Thyroid gland (tissue), 4 donors: ENCODE measurements around the gene SARDH. TPM values are rescaled to one million over a fixed set of nuclear protein-coding genes. Genes with fewer than 3 reads are reported as not detected.

ENCODE experiments used
- DNase-seq, 2 donors: peaks; one replicate each; pipeline ENCODE4 v3.0.0-alpha.2; 2019
- H3K27ac ChIP-seq, 3 donors: fragments of 200-600 bp; sonication (generic); 1 replicate in 2 of 3; 2 replicates in 1 of 3; pipeline ENCODE4 v1.5.1; 2016 to 2019; ENCODE audit warnings: mild to moderate bottlenecking in 1 of 3, moderate library complexity in 1 of 3
- H3K27me3 ChIP-seq: fragments of 200-600 bp; sonication (generic); one replicate; pipeline ENCODE4 v1.5.1; 2019
- H3K36me3 ChIP-seq, 2 donors: fragments of 200-600 bp; sonication (generic); one replicate each; pipeline ENCODE4 v1.5.1; 2016 to 2019
- H3K4me1 ChIP-seq, 2 donors: fragments of 200-600 bp; sonication (generic); one replicate each; pipeline ENCODE4 v1.5.1; 2017 to 2019
- H3K4me3 ChIP-seq, 3 donors: fragments of 200-600 bp; sonication (generic); replicated peaks in 1 of 3; 1 replicate in 2 of 3; 2 replicates in 1 of 3; pipeline ENCODE4 v1.5.1; 2016; ENCODE audit warnings: mild to moderate bottlenecking in 1 of 3
- H3K9me3 ChIP-seq: fragments of 200-600 bp; sonication (generic); one replicate; pipeline ENCODE4 v1.5.1; 2017
- POLR2A ChIP-seq, 2 donors: fragments of 450-650 bp; IDR thresholded peaks; one replicate each; pipeline ENCODE4 v1.6.1; 2017; ENCODE audit warnings: antibody characterized with exemption in 2 of 2, mild to moderate bottlenecking in 2 of 2, moderate library complexity in 1 of 2
- WGBS, 2 donors: methylation state at CpG; one replicate each; pipeline ENCODE4 v1.1.5; 2017; 5-methylcytosine and 5-hydroxymethylcytosine counted together
- intact Hi-C: fragments of 100-400 bp; cut with DNase I; formaldehyde crosslinking; loops from one replicate; pipeline ENCODE4 v1.15.1; 2023
- total RNA-seq, 4 donors: library from RNA; depleted of rRNA; stranded (reverse); fragments of >200 nt; gene quantifications; one replicate each; pipeline ENCODE4 v1.2.3, GENCODE V29; 2016
- TF ChIP-seq, protein P1 (sequence below), 6 experiments: fragments of 200-600 bp in 3 of 6; fragments of 450-650 bp in 3 of 6; sonication (generic) in 3 of 6; IDR thresholded peaks; one replicate each; pipeline ENCODE4 v1.5.1; 2016 to 2019; ENCODE audit warnings: antibody characterized with exemption in 6 of 6, mild to moderate bottlenecking in 2 of 6, inconsistent platforms in 1 of 6, moderate library complexity in 1 of 6

The SARDH gene
- total RNA-seq, 4 donors from 2014 or later, result 2.2 to 6.2 (median 3.3) TPM; not detected in 1

DNA sequence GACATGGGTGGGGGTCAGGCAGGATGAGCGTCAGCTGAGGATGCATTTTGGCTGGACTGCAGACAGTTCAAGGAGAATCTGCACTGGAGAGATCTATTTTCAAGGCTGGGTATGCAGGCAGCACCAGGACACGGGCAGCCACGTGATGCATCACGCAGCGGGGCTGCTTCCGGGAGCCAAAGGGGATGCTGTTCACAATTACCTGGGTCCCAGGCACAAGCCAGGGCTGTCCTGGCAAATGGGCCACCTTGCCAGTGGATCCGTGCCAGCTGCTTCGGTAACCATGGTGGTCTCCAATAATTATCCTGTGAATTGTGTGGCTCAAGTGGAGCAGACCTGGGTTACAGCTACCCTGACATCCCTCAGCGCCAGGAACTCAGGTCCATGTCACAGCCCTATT, 84.5 kb downstream of the SARDH start:
- Histone ChIP-seq H3K27ac (no peak overlapping the region), H3K4me1 (peaks cover 18 to 26% of the 10 kb centered on the region in 2 donors), H3K36me3 (no peaks in the 10 kb centered on the region), H3K27me3 (no peaks in the 10 kb centered on the region), H3K4me3 (no peak overlapping the region), H3K9me3 (no peaks in the 10 kb centered on the region)
- intact Hi-C loops, result no loop called here
- 76 to 91% methylated on average over 9 of the region's 9 CpGs for WGBS, 2 donors
- DNase-seq, result no peak
- no peak for TF ChIP-seq POLR2A (IDR thresholded peaks at IDR 0.05)
- TF ChIP-seq, protein P1, sequence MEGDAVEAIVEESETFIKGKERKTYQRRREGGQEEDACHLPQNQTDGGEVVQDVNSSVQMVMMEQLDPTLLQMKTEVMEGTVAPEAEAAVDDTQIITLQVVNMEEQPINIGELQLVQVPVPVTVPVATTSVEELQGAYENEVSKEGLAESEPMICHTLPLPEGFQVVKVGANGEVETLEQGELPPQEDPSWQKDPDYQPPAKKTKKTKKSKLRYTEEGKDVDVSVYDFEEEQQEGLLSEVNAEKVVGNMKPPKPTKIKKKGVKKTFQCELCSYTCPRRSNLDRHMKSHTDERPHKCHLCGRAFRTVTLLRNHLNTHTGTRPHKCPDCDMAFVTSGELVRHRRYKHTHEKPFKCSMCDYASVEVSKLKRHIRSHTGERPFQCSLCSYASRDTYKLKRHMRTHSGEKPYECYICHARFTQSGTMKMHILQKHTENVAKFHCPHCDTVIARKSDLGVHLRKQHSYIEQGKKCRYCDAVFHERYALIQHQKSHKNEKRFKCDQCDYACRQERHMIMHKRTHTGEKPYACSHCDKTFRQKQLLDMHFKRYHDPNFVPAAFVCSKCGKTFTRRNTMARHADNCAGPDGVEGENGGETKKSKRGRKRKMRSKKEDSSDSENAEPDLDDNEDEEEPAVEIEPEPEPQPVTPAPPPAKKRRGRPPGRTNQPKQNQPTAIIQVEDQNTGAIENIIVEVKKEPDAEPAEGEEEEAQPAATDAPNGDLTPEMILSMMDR (IDR thresholded peaks at IDR 0.05), result no peak

DNA sequence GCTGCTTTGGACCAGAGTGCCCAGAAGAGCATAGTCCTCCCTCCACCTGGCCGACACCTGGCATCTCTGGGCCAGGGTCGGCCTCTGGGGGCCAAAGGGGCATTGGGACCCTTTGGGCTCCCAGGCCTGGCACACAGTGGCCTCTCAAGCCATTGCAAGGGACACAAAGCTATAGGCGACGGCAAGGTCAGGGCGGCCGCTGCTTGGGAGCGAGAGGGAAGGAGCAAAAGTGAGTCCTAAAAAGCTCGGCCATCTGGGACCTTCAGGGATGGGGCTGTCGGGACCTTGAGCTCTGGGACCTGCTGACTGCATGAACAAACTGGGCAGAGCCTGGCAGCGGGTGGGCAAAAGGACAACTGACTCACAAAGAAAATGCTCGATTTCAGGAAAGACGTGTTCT, 88.1 kb downstream of the SARDH start:
- H3K4me1 ChIP-seq, result no peaks in the 10 kb centered on the region
- no peaks in the 10 kb centered on the region for H3K9me3 ChIP-seq
- H3K36me3 ChIP-seq, result no peaks in the 10 kb centered on the region
- no peaks in the 10 kb centered on the region for H3K27me3 ChIP-seq
- H3K4me3 ChIP-seq, result no peak overlapping the region
- intact Hi-C loops, result no loop called here
- TF ChIP-seq POLR2A (IDR thresholded peaks at IDR 0.05), result no peak
- TF ChIP-seq, protein P1 (IDR thresholded peaks at IDR 0.05), result no peak
- H3K27ac ChIP-seq, result no peak overlapping the region
- 92 to 93% methylated on average over 8 to 12 of the region's 12 CpGs for WGBS, 2 donors
- DNase-seq, result no peak

DNA sequence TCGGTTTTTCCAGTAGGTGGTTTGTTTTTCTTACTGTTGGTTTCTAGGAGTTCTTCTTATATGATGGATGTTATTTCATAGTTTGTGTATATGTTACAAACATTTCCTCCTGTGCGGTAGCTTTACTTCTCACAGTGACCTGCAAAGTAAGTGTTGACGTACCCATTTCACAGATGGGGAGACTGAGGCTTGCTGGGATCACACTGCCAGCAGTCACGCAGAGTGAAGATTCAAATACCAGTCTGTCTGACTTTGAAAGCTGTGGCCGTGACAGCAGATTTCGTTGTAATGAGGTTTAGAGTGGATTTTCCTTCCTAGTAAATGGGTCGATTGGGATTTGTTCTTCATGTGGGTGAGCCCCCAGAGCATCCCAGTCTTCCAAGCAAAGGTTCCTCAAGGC, 89.0 kb downstream of the SARDH start:
- DNase-seq, result no peak
- Histone ChIP-seq H3K4me1 (no peaks in the 10 kb centered on the region), H3K36me3 (no peaks in the 10 kb centered on the region), H3K27me3 (no peaks in the 10 kb centered on the region), H3K27ac (no peak overlapping the region), H3K4me3 (no peak overlapping the region), H3K9me3 (no peaks in the 10 kb centered on the region)
- TF ChIP-seq, protein P1 (IDR thresholded peaks at IDR 0.05), result no peak
- TF ChIP-seq POLR2A (IDR thresholded peaks at IDR 0.05), result no peak
- intact Hi-C loops, result no loop called here
- WGBS, 2 donors, result 87 to 88% methylated on average over 7 of the region's 7 CpGs

DNA sequence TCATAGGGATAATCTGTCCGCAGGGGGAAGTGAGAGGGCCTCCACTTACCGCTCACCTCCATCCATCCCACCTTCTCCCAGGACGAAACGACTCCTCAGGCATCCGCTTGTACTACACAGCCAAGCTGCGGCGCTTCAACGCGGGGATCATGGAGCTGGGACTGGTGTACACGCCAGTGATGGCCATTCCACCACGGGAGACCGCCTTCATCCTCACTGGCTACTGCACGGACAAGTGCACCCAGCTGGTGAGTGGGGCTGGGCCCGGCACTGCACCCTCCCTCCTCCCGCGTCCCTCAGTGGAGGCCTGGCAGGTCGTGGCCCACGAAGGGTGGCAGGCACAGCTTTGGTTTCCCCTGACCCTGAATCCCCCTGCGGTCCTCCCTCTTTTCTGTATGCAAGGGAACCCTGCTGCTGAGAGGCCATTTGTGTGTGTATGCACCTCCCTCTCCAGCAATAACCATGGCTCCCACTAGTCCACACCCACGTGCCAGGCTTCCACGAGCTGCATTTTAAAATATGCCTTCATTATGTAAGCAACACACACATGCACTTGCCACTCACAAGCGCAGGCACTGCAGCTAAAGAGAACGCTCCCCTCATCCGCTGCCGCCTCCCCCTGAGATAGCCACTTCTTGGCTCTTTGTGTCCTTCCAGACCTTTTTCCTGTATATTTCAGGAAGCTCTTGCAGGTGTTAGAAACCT, 90.2 kb downstream of the SARDH start:
- Histone ChIP-seq H3K9me3 (no peaks in the 10 kb centered on the region), H3K27ac (no peak overlapping the region), H3K4me1 (no peaks in the 10 kb centered on the region), H3K36me3 (no peaks in the 10 kb centered on the region), H3K27me3 (no peaks in the 10 kb centered on the region), H3K4me3 (no peak overlapping the region)
- intact Hi-C loops, result no loop called here
- WGBS, 2 donors, result 83 to 85% methylated on average over 10 to 20 of the region's 25 CpGs
- DNase-seq, result no peak
- TF ChIP-seq, protein P1 (IDR thresholded peaks at IDR 0.05), result no peak
- TF ChIP-seq POLR2A (IDR thresholded peaks at IDR 0.05), result no peak

DNA sequence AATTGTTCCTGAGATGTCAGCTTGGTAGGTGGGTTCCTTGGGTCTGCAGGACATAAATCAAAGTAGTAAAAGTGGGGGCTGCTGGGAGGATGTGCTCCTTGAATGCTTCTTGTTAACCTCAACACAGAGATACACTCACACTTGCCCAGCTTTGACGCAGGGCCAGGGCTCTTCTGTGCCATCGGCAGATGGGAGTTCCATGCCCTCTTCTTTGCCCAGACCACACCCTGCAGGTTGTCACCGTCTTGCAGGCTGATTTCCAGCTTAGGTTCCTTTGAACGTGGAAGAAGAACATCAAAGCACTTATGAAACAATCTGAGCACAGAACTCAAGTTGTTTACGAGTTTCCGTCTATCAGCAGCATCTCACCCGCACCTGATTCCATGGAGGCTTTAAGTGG, 91.0 kb downstream of the SARDH start:
- Histone ChIP-seq H3K27ac (no peak overlapping the region), H3K9me3 (no peaks in the 10 kb centered on the region), H3K36me3 (no peaks in the 10 kb centered on the region), H3K4me3 (no peak overlapping the region), H3K4me1 (no peaks in the 10 kb centered on the region), H3K27me3 (no peaks in the 10 kb centered on the region)
- no peak for DNase-seq
- intact Hi-C loops, result no loop called here
- TF ChIP-seq POLR2A (IDR thresholded peaks at IDR 0.05), result no peak
- TF ChIP-seq, protein P1 (IDR thresholded peaks at IDR 0.05), result no peak
- 70 to 71% methylated on average over 7 of the region's 7 CpGs for WGBS, 2 donors
